Head of caudate nucleus (tissue), 42 donors: ENCODE results near the gene GOLPH3L.
"Not testable (repeated sequence)": the region's sequence is repeated elsewhere in the genome, so short reads cannot be mapped to it uniquely, and the experiment has no call there.

Source experiments
- DNase-seq, 42 donors: peaks; one replicate each; pipeline versions ENCODE4 v3.0.0 to v3.0.0-alpha.2; 2020 to 2021; ENCODE audit warnings: mixed read lengths in 7 of 42
- intact Hi-C: fragments of 100-400 bp; cut with DNase I; formaldehyde crosslinking; loops from one replicate; pipeline ENCODE4 v1.15.0; 2022

Gene GOLPH3L

DNA sequence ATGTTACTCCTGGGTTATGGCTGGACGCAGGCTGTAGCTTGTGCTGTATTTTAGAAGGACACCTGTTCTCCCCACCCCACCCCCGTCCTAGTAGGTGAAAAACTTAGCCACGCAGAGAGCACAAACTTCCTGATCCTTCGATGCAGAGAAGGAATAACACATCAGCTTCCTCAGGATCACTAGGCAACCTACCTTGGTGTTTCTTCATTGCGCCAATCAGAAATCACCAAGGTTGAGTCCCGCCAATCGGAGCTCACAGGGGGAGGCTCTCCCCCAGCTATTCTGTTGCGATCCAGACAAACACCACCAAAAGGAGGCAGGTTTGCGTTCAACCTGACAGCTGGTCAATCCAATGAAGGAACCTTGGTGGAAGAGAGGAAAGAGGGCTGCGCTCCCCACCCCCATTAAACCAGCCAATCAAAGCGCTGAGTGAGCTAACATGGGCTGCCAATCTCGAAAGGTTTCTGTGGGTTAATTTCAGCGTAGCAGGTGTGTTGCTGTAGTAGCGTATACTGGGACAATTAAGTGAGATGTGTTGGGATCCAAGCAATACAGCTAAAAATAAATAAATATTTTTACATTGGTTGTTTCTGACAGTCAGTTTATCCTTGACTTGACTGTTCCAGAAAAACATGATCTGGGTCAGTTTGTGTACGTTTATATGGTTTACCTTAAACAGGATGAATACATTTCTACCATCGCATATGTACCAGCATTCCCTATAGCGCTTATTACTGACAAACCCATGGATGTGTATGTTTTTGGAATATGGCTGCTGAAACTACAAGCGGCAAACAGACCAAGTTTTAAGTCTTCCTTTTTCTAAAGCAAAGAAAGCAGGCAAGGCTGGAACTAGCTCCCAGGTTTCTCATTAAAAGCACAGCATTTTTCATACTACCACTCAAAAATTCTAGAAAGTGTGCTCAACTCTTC is at the start of gene GOLPH3L:
Gene GOLPH3L (minus strand): TSS at position 160 of the 933 bp plus-strand sequence. CDS start 2,316 bp downstream, outside the sequence.
- intact Hi-C loops, result no loop called here

DNA sequence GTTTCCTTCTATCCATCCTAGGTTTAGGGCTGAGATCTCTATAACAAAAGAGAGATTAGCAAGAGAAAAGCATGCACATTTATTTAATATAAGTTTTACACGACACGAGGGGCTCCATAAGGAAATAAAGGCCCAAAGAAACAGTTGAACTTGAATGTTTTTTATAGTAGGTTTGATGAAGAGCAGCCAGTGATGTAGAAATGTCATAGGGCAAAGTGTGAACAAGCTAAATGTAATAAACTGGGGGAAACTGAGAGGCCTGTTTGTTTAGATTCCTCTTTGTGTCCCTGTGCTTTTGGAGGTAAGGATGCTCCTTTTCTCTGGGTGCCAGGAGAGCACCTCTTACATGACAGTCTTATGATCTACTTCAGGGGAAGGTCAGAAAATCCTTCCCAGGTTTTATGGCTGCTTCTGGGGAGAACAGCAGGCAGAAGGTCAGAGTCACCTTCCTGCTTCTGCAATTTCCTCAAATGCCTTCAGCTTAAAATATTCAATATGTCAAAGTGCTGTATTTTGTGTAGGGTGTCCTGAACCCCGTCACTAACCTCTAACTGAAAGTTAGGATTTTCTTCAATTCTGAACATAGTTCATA is 33.3 kb upstream of the GOLPH3L start:
- intact Hi-C loops, result no loop called here
- no peak for DNase-seq

More for the DNA sequence above, at the start of gene GOLPH3L:
- DNase-seq, result peak; percentile 79 to 98 (median 94)

DNA sequence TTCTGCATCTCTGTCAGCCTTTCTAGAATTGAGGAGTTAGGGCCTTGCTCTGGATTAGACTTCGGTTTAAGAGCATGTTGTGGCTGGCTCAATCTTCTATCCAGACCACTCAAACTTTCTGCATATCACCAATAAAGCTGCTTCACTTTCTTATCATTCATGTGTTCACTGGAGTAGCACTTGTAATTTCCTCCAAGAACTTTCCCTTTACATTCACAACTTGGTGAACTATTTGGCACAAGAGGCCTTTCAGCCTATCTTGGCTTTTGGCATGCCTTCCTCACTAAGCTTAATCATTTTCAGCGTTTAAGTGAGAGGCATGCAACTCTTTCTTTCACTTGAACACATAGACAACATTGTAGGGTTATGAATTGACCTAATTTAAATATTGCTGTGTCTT is 27.4 kb upstream of the GOLPH3L start:
- DNase-seq, result no peak
- intact Hi-C loops, result no loop called here

DNA sequence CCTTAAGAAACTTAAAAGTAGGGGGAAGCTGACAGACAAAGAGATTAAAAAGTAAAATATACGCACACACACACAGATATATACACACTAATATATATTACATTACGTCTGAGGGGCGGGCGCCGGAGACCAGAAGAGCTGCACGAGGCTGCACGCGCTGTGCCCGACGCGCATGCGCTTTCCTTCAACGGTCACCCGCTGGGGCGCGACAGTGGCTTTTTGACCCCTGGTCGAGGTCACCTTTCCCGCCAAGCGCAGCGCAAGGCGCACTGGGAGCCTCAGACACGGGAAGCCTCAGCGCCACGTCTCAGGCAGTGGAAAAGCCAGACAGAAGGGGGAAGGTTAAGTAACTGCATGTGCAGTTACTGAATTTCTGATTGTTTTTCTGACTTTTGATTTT is 23.7 kb upstream of the GOLPH3L start, which contains the start of gene HORMAD1:
Gene HORMAD1 (minus strand): TSS at position 193 of the 400 bp plus-strand sequence. CDS start 1,390 bp downstream, outside the sequence.
- intact Hi-C loops, result no loop called here
- no peak for DNase-seq

DNA sequence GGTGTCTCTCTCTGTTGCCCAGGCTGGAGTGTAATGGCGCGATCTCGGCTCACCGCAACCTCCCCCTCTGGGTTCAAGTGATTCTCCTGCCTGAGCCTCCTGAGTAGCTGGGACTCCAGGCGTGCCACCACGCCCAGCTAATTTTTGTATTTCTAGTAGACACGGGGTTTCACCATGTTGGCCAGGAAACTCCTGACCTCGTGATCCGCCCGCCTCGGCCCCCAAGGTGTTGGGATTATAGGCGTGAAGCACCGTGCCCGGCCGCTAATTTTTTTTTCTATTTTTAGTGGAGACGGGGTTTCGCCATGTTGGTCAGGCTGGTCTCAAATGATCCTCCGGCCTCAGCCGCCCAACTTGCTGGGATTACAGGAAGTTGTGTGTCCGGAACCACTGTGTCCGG is 23.1 kb upstream of the GOLPH3L start:
- DNase-seq, result no peak
- intact Hi-C loops, result no loop called here

DNA sequence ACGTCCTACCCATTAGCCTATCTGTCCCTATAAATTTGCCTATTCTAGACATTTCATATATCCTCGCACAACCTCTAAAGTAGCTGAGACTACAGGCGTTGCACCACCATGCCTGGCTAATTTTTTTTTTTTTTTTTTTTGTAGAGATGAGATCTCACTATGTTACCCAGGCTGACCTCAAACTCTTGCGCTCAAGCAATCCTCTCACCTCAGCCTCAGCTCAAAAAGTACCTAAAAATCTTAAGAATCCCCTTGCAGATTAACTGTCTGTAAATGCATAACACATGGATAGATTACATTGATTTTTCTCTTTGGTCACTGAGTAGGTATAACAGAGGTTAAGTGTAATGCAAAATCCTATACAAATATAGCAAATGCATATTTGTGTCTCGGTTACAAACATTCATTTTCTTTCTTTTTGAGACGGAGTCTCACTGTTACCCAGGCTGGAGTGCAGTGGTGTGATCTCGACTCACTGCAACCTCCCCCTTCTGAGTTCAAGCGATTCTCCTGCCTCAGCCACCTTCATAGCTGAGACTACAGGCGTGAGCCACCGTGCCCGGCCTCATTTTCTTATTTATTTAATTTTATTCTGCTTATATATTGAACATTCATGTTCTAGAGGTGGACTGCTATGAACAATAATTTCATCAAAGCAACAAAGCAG is 21.4 kb upstream of the GOLPH3L start:
- no peak for DNase-seq
- intact Hi-C loops, result no loop called here

DNA sequence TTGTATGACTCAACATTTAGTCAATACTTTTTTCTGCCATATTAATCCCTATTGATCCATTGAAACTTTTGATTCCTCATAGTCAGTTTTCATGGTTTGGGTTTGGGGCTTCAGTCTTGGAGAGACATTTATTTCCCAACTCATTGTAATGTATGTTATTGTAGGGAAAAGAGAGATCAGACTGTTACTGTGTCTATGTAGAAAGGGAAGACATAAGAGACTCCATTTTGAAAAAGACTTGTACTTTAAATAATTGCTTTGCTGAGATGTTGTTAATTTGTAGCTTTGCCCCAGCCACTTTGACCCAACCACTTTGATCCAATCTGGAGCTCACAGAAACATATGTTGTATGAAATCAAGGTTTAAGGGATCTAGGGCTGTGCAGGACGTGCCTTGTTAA is 12.1 kb upstream of the GOLPH3L start:
- intact Hi-C loops, DNase-seq: not testable (repeated sequence)

DNA sequence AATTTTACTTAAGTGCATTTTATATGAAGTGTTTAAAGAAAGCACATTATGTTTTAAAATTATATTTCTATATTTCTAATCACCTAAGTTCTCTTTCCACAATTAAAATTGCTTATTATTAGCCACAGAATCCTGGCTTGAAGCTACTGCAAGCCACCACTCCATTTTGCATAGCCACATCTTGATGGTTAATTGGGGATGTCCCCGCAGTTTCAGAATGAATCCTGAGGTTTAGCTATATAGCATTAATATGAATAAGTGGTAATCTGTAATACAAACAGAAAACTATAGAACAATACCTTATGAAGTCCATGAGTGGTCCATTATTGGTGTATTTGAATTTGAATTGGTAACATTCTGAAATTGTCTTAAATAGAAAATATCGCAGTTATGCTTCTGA is 11.6 kb upstream of the GOLPH3L start:
- DNase-seq, result no peak
- intact Hi-C loops, result no loop called here

DNA sequence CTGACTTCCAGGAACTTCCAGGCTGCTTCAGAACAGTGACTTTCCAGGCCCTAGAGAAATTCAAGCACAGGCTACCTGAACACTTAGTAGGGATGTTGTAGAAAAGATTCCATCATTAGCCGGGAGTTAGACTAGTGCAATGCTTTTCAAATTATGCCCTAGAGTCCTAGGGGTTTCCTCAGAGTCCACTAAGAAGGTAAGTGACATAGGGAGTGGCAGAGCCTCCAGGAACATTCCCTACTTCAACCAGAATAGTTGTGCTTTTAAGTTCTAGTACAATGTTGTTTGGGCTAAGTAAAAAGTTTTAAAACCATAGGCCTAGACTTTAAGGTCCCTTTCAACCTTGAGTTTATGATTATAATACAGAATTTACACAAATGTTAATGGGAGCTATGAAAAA is 9.1 kb upstream of the GOLPH3L start:
- DNase-seq, result no peak
- intact Hi-C loops, result no loop called here

DNA sequence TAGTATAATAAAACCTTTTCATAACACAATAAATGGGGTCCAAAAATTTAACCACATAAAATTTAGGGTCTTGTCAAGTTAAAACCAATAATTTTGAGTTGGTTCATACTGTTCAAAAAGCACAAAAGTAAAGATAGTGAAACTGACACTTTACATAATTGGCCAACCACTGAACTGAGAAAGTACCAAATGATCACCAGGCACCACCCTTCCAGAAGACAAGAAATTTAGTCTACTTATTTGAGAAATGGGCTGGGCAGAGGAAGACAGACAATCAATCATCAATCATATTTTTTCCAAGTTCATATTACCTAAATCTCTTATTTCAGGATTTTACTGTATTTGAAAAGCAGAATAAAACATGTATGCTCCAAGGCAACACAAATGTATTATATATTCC is 6.5 kb upstream of the GOLPH3L start:
- intact Hi-C loops, result no loop called here
- DNase-seq, result no peak

DNA sequence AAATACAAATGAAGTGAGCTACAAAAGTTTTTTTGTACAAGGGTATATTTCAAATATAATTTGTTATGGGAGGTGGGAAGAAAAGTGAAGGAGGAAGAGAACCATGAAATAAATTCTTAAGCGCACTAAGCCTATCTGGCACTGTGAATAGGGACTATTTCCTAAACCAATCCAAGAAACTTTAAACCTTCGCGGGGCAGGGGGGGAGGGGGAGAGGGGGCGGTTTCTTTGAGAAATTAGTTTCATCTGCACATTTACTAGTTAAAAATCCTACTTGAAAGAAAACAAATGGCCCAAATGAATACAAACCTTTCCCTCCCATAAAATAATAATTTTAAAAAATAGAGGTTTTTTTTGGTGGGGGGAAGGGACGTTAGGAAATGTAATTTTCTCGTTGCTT is 364 bp downstream of the GOLPH3L start:
- intact Hi-C loops, result no loop called here
- no peak for DNase-seq

DNA sequence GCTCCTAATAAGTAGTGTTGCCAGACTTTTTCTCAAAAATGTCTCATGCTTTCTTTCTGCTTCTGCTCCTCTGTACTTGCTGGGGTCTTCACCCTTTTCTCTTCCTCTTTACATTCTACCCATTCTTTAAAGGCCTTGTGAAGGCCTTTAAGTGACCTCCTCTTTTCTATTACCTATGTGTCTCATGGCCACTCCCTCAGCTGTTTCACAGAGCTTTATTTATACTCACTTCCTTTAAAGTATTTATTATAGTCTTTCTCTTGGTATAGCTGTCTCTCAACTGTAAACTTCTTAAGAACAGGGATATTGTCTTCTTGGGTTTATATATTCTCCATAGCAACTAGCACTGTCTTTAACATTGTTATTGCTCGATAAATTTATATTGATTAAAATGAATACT is 792 bp downstream of the GOLPH3L start:
- intact Hi-C loops, result no loop called here
- DNase-seq, result no peak

DNA sequence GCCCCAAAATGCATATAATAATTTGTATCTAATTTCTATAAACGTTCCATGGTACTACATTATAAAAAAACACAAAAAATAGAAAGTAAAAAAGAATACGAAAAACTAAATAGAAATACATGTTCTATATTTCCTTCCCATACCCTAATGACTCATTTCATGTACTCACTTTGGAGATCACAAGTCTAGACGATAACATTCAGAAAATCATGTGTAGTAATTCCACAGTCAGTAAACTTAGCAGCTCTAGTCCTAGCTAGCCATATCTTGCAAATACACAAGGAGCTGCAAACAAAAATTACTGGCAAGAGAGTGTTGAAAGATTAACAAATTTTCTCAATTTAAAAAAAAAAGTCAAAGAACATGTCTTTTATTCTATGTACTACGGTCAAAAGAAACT is 1.4 kb downstream of the GOLPH3L start:
- intact Hi-C loops, result no loop called here
- DNase-seq, result no peak

DNA sequence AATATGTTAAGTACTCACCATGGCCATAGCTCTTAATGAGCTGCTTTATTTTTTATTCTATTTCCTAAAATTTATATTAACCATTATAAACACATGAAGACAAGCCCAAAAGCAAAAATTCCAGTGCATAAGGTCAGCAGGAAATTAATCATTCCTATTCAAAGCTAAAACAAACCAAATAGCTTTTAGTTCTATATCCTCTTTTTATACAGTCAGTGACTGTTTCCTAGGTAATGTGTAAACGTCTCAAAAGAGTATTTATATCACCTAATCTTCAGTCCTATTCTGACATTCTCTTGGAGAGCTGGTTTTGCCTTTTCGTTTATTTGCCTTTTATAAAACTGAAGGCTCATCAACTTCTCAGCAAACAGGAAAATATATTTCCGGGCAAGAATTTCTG is 4.2 kb downstream of the GOLPH3L start:
- DNase-seq, result no peak
- intact Hi-C loops, result no loop called here

DNA sequence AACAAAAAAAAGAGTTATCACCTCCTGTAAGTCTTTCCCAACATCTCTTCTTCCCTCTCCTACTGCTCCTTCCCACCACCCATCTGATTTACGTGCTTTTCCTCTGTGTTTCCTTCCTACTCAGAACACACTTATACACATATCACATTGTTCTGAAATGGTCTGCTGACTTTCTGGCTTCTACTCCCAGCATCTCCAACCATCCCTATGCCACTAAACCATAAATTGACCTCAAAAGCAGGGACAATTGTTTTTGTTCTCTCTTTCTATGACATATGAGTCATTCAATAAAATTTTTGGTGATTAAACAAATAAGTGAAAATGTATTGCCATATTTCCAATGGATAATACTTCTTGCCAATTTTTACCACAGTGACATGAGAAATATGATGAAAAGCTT is 8.2 kb downstream of the GOLPH3L start:
- no peak for DNase-seq
- intact Hi-C loops, result no loop called here

DNA sequence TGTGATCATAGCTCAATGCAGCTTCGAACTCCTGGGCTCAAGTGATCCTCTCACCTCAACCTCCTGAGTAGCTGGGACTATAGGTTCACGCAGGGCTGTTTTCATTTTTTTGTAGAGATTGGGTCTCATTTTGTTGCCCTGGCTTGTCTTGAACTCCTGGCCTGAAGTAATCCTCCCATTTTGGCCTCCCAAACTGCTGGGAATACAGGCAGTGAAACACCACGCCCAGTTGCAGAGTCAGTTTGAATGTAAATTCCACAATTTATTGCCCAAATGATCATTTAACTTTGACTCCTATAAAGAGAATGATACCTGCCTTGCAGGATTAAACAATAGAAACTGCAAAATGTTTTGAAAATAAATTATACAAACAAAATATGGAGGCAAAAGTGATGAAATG is 10.7 kb downstream of the GOLPH3L start:
- intact Hi-C loops, result no loop called here

DNA sequence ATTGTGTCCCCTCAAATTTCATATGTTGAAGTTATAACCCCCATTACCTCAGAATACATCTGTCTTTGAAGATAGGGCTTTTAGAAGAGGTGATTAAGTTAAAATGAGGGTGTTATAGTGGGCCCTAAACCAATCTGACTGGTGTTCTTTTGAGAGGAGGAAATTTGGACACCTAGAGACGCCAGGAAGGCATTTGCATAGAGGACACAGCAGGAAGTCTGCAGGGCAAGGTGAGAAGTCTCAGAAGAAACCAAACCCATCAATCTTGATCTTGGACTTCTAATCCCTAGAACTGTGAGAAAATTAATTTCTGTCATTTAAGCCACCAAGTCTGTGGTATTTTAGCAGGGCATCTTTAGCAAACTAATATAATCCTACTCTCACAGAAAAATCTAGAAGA is 13.0 kb downstream of the GOLPH3L start:
- no peak for DNase-seq
- intact Hi-C loops, result no loop called here

More for the DNA sequence above, 10.7 kb downstream of the GOLPH3L start:
- no peak for DNase-seq

DNA sequence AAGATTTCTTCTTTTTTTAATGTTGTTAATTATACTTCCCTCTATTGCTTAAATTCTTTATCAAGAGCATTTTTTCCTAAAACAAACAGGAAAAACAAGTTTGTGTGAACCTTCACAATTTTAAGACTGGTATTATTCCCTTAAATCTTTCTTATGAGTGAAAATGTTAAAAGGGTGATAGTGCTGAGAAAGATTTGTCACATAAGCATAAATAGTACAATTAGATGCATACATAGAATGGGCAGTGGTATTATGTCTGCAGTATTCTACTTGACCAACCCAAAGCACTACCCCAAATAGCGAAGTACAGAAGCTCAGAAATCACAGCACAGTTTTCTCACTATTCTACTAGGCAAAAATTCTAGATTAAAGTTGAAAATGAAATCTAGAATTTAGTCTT is 18.0 kb downstream of the GOLPH3L start:
- DNase-seq, result no peak
- intact Hi-C loops, result no loop called here

DNA sequence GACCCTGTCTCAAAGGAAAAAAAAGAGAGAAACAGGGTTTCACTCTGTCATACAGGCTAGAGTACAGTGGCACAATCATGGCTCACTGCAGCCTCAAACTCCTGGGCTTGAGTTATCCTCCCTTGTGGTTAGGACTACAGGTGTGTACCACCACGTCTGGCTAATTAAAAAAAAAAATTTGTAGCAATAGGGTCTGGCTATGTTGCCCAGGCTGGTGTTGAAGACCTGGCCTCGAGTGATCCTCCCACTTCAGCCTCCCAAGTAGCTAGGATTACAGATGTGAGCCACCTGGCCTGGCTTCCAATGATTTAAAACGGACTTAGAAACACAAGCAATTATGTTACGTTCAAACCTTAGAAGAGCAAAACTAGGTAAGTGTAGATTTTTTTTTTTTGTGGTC is 22.1 kb downstream of the GOLPH3L start:
- intact Hi-C loops, result no loop called here
- DNase-seq, result no peak

DNA sequence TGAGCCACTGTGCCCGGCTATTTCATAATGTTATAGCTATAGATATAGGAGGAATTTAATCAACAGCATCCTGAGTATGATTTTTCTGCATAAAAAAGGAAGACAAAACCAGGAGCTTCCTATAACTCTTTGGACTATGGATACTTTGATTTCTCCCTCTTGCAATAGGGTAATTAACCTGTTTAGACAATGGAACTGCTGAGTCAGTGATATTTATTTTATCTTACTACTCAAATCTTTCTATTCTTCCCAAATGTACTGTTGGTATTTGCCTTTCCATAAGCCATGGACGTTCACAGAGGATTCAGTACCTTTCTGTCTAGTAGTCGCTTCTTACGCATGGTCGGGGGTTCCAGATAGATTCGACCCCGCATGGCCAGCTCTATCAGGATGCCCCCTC is 33.6 kb downstream of the GOLPH3L start:
- DNase-seq, result no peak
- intact Hi-C loops, result no loop called here
